Testis (tissue), 2 donors: Measurements from ENCODE around the gene PTHLH.

Experiments used
- POLR2A ChIP-seq: fragments of 450-650 bp; IDR thresholded peaks from one replicate; pipeline ENCODE4 v1.6.1; 2017; ENCODE audit warnings: antibody characterized with exemption, mild to moderate bottlenecking, moderate library complexity
- TF ChIP-seq, protein P1 (sequence below), 3 experiments: fragments of 450-650 bp in 2 of 3; fragments of 200-600 bp in 1 of 3; sonication (generic) in 1 of 3; IDR thresholded peaks; one replicate each; pipeline ENCODE4 v1.5.1; 2016 to 2019; ENCODE audit warnings: antibody characterized with exemption in 3 of 3, mild to moderate bottlenecking in 2 of 3, moderate library complexity in 1 of 3

DNA sequence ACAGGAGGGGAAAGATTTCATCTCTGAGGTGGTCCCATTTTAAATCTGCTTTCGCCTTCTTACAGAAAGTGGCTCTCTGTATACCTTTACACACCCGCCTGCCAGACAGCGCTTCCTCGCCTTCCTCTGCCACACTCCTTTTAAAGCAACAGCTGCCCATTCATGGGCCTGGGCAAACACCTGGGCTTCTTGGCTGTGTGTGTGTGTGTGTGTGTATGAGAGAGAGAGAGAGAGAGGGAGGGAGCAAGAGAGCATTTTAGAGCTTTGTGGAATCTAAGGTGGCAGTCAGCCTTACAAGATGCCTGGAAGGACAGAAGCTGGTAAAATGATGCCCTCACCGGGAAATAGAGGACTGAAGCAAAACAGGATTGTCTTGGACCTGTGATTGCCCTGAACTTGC is 20.0 kb downstream of the PTHLH start:
- TF ChIP-seq, protein P1, sequence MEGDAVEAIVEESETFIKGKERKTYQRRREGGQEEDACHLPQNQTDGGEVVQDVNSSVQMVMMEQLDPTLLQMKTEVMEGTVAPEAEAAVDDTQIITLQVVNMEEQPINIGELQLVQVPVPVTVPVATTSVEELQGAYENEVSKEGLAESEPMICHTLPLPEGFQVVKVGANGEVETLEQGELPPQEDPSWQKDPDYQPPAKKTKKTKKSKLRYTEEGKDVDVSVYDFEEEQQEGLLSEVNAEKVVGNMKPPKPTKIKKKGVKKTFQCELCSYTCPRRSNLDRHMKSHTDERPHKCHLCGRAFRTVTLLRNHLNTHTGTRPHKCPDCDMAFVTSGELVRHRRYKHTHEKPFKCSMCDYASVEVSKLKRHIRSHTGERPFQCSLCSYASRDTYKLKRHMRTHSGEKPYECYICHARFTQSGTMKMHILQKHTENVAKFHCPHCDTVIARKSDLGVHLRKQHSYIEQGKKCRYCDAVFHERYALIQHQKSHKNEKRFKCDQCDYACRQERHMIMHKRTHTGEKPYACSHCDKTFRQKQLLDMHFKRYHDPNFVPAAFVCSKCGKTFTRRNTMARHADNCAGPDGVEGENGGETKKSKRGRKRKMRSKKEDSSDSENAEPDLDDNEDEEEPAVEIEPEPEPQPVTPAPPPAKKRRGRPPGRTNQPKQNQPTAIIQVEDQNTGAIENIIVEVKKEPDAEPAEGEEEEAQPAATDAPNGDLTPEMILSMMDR (IDR thresholded peaks at IDR 0.05), result no peak
- no peak for TF ChIP-seq POLR2A
